Measurements from ENCODE around the gene RIC8B.

The RIC8B gene

DNA sequence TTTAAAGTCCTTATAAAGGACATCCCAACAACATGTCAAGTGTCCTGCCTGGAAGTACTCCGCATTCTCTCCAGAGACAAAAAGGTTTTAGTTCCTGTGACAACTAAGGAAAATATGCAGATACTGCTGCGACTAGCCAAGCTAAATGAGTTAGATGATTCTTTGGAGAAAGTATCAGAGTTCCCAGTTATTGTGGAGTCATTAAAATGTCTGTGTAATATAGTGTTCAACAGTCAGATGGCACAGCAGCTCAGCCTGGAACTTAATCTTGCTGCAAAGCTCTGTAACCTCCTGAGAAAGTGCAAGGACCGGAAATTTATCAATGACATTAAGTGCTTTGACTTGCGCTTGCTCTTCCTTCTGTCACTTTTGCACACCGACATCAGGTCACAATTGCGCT is 40.2 kb downstream of the RIC8B start:
- no peak for DNase-seq

DNA sequence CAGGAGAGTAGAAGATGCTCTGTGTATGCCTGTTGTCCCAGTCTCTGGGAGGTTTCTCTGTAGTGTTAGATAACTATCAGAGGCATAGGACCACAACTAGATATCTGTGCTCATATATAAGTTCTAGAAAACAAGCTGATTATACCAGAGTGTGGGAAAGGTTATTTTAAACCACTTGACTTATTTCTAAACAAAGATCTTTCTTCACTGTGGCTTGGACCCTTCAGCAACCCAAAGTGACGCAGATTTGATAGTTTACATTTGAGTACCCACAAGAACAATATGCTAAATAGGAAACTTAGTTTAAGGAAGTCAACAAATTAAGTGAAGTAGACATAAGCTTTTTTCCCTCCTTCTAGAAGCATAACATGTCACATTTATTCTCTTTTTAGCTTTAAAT is 41.3 kb downstream of the RIC8B start:
- no peak for DNase-seq

DNA sequence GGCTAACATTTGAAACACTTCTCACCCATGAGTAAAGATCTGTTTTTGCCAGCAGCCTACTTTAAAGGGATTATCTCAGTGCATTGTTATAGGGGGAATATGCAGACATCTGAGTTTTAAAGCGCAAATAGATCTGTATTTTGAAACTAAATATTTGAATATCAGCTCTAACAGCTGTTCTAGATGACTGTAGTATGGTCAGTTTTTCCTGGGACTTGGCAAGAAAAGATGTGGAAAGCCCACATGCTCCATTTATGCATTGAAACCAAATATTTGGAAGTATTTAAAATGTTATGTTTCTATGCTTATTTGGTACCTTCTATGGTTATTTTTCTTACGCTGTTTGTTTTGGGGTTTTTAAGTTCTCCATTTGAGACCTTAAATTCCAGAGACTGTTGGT is 41.7 kb downstream of the RIC8B start:
- no peak for DNase-seq

DNA sequence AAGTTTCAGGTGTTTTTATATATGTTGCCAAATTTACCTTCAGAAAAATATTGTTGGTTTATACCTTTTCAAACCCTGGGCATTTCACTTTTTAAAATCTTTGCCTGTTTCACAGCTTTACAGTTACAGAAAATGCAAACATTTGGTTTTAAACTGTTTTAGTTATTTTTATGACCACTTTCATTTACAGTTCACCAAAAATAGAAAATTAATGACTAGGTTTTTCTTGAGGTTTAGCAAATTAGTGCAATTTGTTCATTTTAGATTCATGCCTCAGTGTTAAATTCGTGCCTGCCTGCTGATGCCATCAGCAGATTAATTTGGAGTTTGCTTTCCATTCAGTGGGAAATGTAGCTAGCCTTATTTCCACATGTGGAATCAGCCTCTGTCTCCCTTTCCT is 45.5 kb downstream of the RIC8B start:
- DNase-seq = no peak

DNA sequence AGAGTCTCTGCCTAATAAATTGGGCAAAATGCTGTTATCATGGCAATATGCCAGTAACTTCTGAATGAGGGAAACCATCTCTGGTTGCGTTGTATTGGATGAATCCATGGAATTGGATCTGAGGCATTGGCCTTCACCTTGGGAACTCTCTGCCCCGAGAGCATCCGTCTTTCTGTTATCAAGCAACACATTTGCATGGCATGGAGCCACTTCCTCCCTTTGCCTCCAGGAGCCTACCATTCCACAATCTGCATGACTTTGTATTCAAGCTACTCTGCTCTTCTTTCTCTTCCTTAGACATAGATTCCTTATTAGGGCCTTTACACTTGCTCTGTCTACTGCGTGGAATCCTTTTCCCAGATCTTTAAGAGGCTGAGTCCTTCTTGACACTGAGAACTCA is 57.2 kb downstream of the RIC8B start:
- no peak for DNase-seq

DNA sequence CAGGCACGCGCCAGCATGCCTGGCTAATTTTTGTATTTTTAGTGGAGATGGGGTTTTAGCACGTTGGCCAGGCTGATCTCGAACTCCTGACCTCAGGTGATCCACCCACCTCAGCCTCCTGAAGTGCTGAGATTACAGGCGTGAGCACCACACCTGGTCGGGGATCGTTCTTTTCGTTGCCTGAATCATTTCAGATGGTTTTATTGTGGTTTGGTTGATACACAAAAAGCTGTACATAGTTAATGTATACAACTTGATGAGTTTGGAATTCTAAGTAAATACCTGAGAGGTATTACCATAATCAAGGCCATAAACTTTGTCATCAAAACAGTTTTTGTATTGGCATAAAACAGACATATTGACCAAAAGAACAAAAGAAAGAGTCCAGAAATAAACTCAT is 63.3 kb downstream of the RIC8B start:
- DNase-seq = no peak

DNA sequence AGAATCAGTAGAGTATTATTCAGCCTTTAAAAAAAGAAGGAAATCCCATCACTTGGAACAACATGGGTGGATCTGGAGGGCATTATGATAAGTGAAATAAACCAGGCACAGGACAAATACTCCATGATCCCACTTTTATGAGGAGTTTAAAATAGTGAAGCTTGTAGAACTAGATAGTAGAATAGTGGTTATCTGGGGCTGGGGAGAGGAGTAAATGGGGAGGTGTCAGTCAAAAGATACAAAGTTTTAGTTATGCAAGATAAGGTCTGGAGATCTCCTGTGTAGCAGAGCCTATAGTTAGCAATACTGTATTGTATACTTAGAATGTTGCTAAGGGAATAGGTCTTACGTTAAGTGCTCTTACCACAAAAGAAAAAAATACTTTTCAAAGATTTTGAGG is 64.9 kb downstream of the RIC8B start:
- DNase-seq = no peak

DNA sequence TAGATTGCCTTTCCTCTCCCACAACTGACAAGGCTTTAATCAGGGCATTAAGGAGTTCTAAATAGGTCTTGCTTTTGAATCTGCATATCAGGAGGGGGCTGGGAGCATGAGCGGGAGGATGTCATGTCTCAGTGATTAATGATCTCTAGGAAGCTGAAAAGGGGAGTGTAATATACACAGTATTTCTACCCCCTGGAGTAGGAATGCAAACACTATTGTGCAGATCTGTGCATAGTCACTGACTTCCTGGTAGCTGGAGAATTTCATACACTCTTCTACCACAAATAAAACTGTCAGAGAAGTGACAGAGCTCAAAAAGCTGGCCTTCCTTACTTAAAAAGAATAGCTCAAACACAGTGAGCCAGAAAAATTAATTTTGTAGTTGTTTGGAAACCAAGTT is 65.8 kb downstream of the RIC8B start:
- no peak for DNase-seq

DNA sequence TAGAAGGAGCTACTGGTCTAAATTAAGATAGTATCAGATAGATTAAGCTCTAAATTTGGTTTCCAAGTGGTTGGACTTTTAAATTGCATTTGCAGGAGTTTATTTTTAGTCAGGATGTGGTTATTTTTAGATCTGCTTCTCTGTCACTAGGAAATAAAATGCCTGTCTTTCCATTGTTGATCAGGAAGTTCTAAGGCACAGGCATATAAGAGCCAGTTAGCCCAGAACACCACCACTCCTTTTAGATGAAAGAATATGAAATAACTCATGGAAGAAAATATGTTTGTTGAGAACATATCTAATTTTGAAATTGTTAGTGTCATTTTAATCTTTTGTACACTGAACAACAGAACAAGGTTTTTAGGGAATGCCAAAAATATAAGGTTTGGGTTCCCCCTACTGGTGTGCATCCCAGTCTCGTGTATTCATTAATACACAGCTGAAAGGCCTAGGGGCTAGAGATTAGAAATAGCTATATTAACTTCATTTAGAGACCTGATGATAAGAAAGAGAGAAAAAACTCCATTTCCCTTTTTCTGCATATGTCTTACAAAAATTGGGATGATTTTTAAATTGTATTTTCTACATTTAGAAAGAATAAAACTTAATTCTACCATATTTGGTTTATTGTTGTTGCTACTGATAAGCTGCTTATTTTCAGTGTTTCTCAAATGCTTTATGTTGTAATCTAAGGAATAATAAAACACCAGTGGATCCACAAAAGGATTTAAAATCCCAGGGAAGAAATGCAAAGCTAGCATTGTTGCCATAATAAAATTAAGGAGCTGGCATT is 67.2 kb downstream of the RIC8B start:
- DNase-seq = no peak

DNA sequence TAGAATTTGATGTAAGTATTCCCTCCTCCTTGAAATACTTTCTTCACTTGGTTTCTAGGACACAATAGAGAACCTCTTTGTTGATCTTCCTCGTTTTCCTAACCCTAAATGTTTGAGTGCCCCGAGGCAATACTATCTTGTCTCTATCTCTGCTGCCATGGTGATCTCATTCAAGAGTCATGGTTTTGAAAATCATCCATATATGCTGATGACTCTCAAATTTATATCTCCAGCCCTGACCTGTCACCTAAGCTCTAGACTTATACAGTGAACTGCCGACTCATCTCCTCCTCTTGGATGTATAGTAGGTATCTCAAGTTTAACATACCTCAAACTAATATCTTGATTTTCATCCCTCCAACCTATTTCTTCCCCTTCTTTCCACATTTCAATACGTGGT is 71.4 kb downstream of the RIC8B start:
- DNase-seq = no peak

DNA sequence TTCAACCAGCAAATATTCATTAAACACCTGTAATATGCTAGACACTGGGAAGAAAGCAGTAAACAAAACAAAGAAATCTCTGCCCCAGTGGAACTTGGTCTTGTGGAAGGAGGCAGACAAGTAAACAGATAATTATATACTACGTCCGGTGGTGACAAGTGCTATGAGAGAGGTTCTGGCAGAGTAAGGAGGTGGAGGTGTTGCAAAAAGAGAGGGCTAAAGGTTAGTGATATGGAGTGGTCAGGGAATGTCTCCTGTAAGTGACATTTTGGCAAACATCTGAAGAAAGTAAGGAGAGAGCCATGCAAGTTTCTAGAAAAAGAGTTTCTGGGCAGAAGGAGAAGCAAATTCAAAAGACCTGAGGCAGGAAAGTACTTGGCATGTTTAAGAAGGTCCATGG is 73.4 kb downstream of the RIC8B start:
- no peak for DNase-seq

DNA sequence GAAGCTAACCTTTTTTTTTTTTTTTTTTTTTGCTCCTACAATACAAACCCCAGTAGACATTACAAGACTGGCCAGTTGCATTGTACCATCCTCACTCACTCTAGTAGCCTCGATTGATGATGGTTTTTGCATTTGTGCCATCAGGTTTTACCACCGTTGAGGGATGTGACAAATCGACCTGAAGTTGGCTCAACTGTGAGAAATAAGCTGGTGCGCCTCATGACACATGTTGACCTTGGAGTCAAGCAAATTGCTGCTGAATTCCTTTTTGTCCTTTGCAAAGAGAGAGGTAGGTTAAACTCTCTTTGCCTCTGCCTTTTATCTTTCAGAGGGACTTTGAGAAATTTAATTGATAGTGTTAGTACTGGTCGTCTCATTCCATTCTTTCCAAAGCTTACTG is 76.8 kb downstream of the RIC8B start:
- DNase-seq = no peak

DNA sequence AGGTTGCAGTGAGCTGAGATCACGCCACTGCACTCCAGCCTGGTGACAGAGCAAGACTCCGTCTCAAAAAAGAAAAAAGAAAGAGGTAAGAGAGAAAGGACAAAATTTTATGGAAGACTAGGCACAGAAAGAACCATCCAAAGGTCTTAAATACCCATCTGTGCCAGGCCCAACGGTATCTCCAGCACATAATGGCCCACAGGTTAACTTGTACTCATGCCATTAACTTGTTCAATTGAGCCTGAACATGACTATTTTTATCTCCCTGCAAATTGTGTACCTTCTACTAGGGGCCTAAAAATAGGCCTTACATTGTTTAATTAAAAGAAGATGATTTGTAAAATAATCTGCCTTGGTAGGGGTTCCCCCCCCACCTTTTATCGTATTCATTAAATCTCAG is 80.2 kb downstream of the RIC8B start:
- no peak for DNase-seq

DNA sequence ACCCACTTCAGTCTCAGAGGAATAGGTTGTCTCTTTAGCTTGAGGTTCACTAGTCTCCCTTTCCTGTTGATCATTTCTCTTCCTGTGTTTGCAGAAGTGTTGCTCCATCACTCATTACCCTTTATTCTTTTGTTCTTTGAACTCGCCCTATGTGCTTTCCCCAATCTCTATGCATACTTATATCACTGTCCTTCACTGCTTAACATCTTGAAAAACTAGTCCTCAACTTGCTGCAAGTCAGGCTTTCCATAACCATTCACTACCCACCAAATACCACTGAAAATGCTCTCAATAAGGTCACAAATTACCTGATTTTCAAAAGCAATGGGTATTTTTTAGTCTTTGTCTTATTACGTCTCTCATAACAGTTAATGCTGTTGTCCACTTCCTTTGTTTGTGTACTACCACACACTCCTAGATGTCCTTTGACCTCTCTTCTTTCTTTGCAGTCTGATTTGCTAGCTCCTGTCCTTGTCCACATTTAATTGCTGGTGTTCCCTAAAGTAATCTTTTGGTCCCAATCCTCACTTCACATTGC is 80.8 kb downstream of the RIC8B start:
- DNase-seq = no peak

DNA sequence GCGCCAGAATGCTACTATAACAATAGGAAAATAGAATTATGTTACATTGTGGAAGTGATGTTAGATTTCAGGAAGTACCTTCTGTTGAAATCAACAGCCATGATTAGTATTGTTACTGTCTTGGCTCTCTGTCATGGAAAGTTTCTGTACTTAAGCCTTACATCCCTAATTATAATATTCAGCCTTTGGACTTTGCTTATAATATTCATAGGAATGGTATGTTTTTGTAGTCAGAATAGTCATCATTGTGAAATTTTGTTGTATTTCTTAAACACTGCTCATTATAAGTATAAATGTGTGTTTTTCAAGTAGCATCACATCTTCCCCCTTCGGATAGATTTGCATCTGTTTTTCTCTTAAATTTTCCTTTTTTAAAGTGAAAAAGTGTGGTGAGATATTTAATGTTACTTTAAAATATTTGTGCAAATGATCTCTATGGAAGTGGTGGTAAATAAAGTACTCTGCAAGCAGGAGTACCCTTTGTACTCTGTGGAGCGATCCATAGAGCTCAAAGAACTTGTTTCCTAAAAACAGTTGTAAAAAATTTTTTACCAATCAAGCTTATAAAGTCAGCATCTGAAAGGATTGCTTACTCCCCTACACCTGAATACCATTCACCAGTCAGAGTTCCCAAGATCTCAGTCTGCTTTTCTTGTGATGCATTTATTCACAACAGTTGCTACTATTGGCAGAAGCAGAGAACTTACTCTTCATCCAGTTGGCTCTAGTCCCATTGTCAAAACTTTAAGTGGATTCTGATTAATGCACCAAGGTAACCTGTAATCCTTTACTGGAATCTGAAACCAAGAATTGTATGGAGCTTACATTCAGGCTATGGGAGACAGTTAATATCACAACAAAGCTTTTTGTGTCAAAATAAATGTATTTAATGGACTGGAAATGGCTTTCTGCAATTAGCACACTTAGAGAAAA is 87.8 kb downstream of the RIC8B start:
- no peak for DNase-seq

DNA sequence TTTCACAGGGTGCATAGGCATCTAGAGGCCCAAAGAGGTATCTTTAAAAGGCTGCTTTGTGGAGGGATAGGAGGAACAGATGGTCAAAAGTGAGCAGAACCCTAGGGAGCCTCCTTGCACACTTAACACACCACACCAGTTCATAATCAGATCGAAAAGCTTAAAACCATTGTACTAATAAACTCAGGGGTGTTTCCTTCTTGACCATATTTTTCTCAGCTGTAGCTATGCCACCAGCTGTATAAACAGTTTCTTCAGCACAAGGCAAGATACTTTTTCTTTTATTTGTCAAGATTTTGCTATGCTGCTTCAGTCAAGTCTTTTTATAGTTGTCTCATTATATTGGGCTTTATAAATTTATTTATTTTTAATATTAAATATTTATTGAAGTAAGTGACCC is 88.7 kb downstream of the RIC8B start:
- DNase-seq = no peak

DNA sequence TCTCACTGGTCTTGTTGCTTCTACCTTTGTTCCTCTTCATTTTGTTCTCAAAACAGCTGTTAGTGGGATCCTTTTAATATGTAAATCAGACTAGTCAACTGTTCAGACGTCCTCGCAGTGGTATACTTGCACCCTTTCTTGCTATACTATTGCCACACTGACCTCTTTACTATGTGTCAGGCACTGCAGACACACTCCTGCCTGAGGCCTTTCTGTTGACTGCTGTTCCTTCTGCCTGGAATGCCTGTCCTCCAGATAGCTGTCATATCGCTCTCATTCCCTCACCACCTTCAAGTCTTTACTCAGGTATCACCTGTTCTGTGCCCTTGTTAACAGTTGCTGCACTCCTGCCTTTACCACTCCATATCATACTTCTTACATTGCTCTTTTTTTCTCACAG is 91.2 kb downstream of the RIC8B start:
- no peak for DNase-seq

DNA sequence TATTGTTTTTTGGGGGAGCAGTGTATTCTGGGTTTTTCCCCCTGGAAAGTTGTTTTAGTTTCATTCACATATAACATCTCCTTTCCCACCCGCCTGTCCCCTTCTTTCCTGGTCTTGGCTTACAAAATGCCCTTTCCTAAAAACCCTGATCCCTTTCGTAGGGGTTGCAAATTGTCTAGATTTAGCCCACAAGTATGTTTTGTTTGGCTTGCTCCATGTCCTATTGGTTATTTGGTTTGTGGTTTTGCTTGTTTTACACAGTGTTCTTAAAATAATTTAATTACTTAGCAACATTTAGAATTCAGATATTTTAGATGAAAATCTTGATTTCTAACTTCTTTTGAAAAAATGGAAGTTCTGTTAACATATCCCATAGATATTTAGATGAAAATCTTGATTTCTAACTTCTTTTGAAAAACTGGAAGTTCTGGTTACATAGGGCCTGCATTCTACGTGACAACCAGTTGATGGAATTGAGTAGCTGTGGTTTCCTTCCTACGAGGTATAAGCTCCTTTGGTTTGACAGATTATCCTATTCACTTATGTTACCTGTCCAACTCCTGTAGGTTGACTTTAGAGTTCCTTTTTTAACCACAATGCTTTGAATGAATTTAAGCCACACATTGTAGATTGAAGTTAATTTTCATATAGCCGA is 92.1 kb downstream of the RIC8B start:
- no peak for DNase-seq

DNA sequence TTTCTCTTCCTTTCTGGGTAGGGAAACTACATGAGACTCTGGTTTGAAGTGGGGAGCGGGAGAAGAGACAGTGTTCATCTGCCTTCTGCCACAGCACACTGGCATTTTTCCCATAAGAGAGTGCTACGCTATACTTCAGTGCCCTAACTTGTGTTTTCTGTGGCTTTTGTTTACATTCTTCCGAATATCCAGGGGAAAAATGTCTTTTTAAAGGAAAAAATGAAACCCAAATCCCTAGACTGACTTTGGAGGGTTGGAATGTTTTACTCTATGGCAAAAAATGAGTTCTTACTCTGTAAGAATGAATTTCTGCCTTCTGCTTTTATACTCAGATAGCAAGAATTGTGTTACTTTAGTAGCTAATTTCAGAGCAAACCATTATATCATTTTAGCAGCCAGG is 93.2 kb downstream of the RIC8B start:
- DNase-seq = no peak

DNA sequence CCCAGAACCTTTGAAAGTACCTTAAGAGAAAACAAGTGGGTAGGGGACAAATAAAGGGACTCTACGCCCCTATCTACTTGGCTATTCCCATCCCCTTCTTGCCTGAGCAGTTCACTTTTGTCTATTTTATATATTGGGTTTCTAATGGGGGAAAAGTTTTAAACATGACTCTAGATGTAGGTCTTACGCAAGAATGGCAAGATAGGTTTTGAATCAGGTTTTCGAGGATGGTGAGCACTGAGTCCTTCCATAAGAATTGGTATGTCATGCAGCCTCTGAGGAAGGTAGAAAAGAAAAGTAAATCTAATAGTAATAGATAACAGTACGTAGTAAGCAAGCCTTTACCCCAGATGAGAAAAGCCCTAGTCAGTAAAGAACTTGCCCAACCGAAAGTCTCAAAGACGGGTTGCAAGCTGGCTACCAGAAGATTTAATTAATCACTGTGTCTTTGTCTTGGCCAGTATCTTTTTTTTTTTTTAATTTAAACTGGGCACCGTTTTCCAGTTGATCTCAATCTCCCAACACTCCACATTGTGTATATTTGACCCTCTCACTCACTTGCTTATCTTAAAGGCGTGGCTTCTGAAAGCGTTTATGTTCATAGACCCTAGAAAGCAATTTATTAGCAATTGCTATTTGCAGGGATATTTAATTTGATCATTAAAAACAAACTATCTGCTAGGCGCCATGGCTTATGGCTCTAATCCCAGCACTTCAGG is 94.7 kb downstream of the RIC8B start:
- no peak for DNase-seq

DNA sequence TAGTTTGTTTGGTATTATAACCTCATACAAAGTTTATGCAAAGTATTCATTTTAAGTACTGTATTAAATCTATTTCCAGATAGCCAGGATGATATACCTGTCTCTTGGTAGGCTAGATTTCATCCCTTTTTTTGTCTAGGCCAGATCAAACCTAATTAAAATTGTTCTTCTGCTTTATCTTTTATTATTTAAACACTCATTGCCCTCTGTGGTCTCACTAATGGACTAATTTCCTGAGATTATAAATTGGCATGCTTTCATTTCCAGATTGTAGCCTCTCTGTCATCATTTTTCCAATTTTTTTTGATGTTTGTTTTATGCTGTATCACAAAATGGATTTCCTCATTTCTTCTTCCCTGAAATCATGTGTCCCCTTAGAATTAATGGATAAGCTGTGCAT is 95.6 kb downstream of the RIC8B start:
- DNase-seq = no peak

DNA sequence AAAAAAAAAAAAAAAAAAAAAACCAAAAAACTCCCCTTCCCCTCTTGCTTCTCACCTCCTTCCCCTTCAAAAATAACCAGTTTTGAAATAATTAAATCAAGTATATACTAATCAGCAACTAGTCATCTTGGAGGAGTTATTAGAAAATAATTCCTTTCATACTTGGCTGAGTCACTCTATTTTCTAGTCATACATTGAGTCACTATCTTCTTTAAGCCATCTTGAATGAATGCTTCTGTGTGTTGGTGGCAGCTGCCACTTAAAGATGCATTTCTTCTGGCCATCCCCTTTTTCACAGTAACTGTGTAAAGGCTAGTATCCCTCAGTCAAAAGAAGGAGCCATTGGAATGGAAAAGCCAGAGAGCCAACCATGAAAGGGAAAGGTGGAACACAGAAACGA is 97.0 kb downstream of the RIC8B start:
- DNase-seq = no peak

DNA sequence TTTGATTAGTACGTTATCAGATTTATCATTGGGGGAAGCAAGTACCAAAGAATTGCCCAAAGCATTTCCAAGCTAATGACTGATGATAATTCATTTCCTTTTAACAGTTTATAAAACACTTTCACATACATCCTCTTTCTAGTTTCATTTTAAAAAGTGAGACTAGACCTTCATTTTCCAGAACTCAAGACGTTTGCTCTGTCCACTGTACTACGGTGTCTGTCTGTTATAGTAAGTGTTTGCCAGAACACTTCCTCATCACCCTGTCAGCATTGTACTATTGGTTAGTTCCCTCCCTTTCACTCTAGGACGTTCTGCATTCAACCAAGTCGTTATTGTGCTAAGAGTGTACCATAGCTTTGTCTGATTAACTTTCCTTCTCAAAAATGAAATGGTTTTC is 99.5 kb downstream of the RIC8B start:
- DNase-seq = no peak
